Measurements from ENCODE around the gene NATD1. TPM values are rescaled to one million over a fixed set of nuclear protein-coding genes. Genes with fewer than 3 reads are reported as not detected.

NATD1 gene
- polyA plus RNA-seq, 2 of the 4 experiments (the other 2 are of a cell fraction) = 1.1 to 1.6 TPM

- FAIRE-seq (no peak), ATAC-seq (peak in 1 of 2 experiments; percentile 25; a peak in 3 of 6 replicates), DNase-seq (ENCODE audit: low read depth in 1 of 2, low spot score in 1 of 2) (no peak)
- Histone ChIP-seq H3K9me3 (no peaks in the 10 kb centered on the region), H3K4me1 (peaks cover 10% of the 10 kb centered on the region), H3K4me2 (peak overlapping the region; percentile 92), H3K27ac (peak overlapping the region; percentile 37 to 77; a peak in 3 of 6 replicates), H3K4me3 (peak overlapping the region; percentile 77)
- TF ChIP-seq JUNB (IDR thresholded peaks at IDR 0.05) = no peak
- TF ChIP-seq CHD4 (IDR thresholded peaks at IDR 0.05; ENCODE audit: borderline replicate concordance) = peak; percentile 88
- peak; percentile 99 for TF ChIP-seq KDM1A (IDR thresholded peaks at IDR 0.05; ENCODE audit: low read depth)
- peak; percentile 93 for TF ChIP-seq HDAC2 (IDR thresholded peaks at IDR 0.05)
- no peak for TF ChIP-seq NPAS2 (CRISPR knock-in tag; IDR thresholded peaks at IDR 0.05; ENCODE audit: borderline replicate concordance)
- WGBS (ENCODE audit: missing lambda C conversion rate) = 36% methylated on average over 15 of the region's 15 CpGs
- POLR2A ChIA-PET = interaction anchor here (1.0 to 2.1 kb wide), 3 partner anchors 22 to 211 kb away, joined by 5 to 7 read pairs (median 6); partner anchors contain the start of gene USP22
- CTCF ChIA-PET = interaction anchor here (1.0 to 8.2 kb wide), 5 partner anchors 10 to 258 kb away, joined by 3 to 52 read pairs (median 3); no protein-coding TSS in a partner anchor
Measured at GRCh38 chr17:21253646-21254441, 634 bp upstream of the NATD1 start.

GRCh38 chr17:21252289-21252795 lies 868 bp downstream of the NATD1 start:
- Histone ChIP-seq H3K4me3 (peak overlapping the region; percentile 77), H3K27ac (peak overlapping the region; percentile 52 to 77; a peak in 5 of 6 replicates), H3K4me2 (peak overlapping the region; percentile 92), H3K9me3 (no peaks in the 10 kb centered on the region), H3K4me1 (peaks cover 10% of the 10 kb centered on the region)
- FAIRE-seq (no peak), ATAC-seq (no peak; a peak in 1 of 6 replicates), DNase-seq (ENCODE audit: low read depth in 1 of 2, low spot score in 1 of 2) (no peak)
- 52% methylated on average over 10 of the region's 12 CpGs for WGBS (ENCODE audit: missing lambda C conversion rate)
- POLR2A ChIA-PET = interaction anchor here (1.1 to 2.1 kb wide), 3 partner anchors 24 to 209 kb away, joined by 3 to 7 read pairs (median 6); partner anchors contain the start of genes TMEM11 and USP22
- TF ChIP-seq SREBF2 (IDR thresholded peaks at IDR 0.05) (no peak), NPAS2 (CRISPR knock-in tag; IDR thresholded peaks at IDR 0.05; ENCODE audit: borderline replicate concordance) (no peak), ZC3H11A (IDR thresholded peaks at IDR 0.05) (no peak)
- CTCF ChIA-PET = interaction anchor here (0.6 to 8.2 kb wide), 7 partner anchors 8 to 962 kb away, joined by 3 to 52 read pairs (median 4); no protein-coding TSS in a partner anchor

- ATAC-seq (no peak), FAIRE-seq (no peak), DNase-seq (ENCODE audit: low read depth in 1 of 2, low spot score in 1 of 2) (no peak)
- Histone ChIP-seq H3K4me1 (peaks cover 6% of the 10 kb centered on the region; the same call in 1 of the 3 replicates), H3K9me3 (no peaks in the 10 kb centered on the region), H3K4me2 (no peak overlapping the region), H3K27ac (no peak overlapping the region), H3K4me3 (no peak overlapping the region)
- ChIA-PET POLR2A (interaction anchor here (0.7 to 2.1 kb wide), 2 partner anchors 23 to 25 kb away, joined by 4 to 7 read pairs; no protein-coding TSS in a partner anchor), CTCF (interaction anchor here (0.6 to 8.2 kb wide), 4 partner anchors 9 to 963 kb away, joined by 3 to 52 read pairs (median 5); no protein-coding TSS in a partner anchor)
- TF ChIP-seq KDM1A (IDR thresholded peaks at IDR 0.05; ENCODE audit: low read depth) (0 out of 2 replicates have a peak, but pooled peaks have one; percentile 32), SMC3 (IDR thresholded peaks at IDR 0.05) (no peak)
- 81% methylated on average over 15 of the region's 15 CpGs for WGBS (ENCODE audit: missing lambda C conversion rate)
Measured at GRCh38 chr17:21251337-21252010, 1.7 kb downstream of the NATD1 start.

DNA sequence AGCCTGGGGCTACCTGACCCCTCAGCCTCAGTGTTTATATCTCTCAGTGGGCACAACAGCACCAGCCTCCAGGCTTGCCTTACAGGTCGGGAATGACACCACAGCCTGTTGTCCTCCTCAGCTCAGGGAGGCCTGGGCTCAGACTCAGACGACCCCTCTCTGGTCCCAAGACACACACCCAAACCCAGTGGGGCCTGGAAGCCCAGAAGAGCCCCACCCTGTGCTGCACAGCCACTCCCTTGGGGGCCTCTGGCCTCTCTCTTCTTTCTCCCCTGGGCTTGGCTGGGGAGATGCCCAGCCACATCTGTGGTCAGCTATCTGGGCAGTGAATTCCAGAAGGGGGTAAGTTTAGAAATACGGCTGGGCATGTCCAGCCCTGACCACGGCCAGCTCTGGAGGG lies 2.4 kb downstream of the NATD1 start:
- no peak for TF ChIP-seq HOXA7 (CRISPR knock-in tag; IDR thresholded peaks at IDR 0.05)
- TF ChIP-seq ESRRA (IDR thresholded peaks at IDR 0.05; ENCODE audit: borderline replicate concordance, low read length) = no peak
- no peak for TF ChIP-seq ZNF302 (CRISPR knock-in tag; IDR thresholded peaks at IDR 0.05)
- TF ChIP-seq REST (IDR thresholded peaks at IDR 0.05) = no peak
- TF ChIP-seq ZSCAN20 (CRISPR knock-in tag; IDR thresholded peaks at IDR 0.05) = no peak
- no peak for TF ChIP-seq RCOR1 (IDR thresholded peaks at IDR 0.05; ENCODE audit: low read depth, low read length)
- no peak for TF ChIP-seq MYC (IDR thresholded peaks at IDR 0.05; ENCODE audit: borderline replicate concordance, low read length)
- TF ChIP-seq ELK1 (IDR thresholded peaks at IDR 0.05; ENCODE audit: low read depth, low read length) = no peak
- DNase-seq (ENCODE audit: low read depth in 1 of 2, low spot score in 1 of 2) = no peak
- WGBS (ENCODE audit: missing lambda C conversion rate) = 41% methylated on average over 4 of the region's 4 CpGs
- Histone ChIP-seq H3K9me3 (no peaks in the 10 kb centered on the region), H3K27ac (no peak overlapping the region), H3K4me3 (no peak overlapping the region), H3K4me1 (peaks cover 6% of the 10 kb centered on the region; the same call in 1 of the 3 replicates), H3K4me2 (no peak overlapping the region)
- POLR2A ChIA-PET = interaction anchor here (0.7 kb wide), 1 partner anchor 23 kb away, joined by 4 read pairs; no protein-coding TSS in a partner anchor
- no peak for ATAC-seq
- no peak for FAIRE-seq
- CTCF ChIA-PET = interaction anchor here (1.4 to 8.2 kb wide), 3 partner anchors 11 to 118 kb away, joined by 4 to 52 read pairs (median 15); no protein-coding TSS in a partner anchor

Measured in A549 (cell line).